Keratinocyte (primary cell): ENCODE results near the gene SHISA9. TPM values are rescaled to one million over a fixed set of nuclear protein-coding genes. Genes with fewer than 3 reads are reported as not detected.

ENCODE experiments used
- DNase-seq: peaks from one replicate; pipeline ENCODE4 v3.0.0-alpha.2; 2011; ENCODE audit warnings: low read depth, missing footprints, low spot score
- FAIRE-seq: peaks from 2 replicates; lab custom pipeline; 2011; peaks lifted over from hg19 to GRCh38; lab: Jason Lieb, UNC
- H2AFZ ChIP-seq: 2 replicates; pipeline ENCODE4 v1.6.0; 2012; ENCODE audit warnings: low read length, control low read depth, inconsistent platforms; ENCODE audit not compliant: control insufficient read depth
- H3K27ac ChIP-seq: 2 replicates; pipeline ENCODE4 v1.5.1; 2011; ENCODE audit warnings: low read length; ENCODE audit not compliant: control insufficient read depth, insufficient read depth
- H3K27me3 ChIP-seq: 3 replicates; pipeline ENCODE4 v1.6.0; 2011; ENCODE audit warnings: low read length; ENCODE audit not compliant: control insufficient read depth, insufficient read depth; ENCODE audit errors: extremely low read depth
- H3K36me3 ChIP-seq, 2 experiments: 2 replicates in 1 of 2; 3 replicates in 1 of 2; pipeline ENCODE4 v1.5.1; 2011; ENCODE audit warnings: low read length in 2 of 2, mild to moderate bottlenecking in 1 of 2; ENCODE audit not compliant: control insufficient read depth in 2 of 2, insufficient read depth in 2 of 2; ENCODE audit errors: extremely low read depth in 1 of 2
- H3K4me1 ChIP-seq: 3 replicates; pipeline ENCODE4 v1.5.1; 2011; ENCODE audit warnings: low read length; ENCODE audit not compliant: control insufficient read depth, insufficient read depth; ENCODE audit errors: extremely low read depth
- H3K4me2 ChIP-seq: 3 replicates; pipeline ENCODE4 v1.6.0; 2011; ENCODE audit warnings: low read depth, low read length; ENCODE audit not compliant: control insufficient read depth, insufficient read depth; ENCODE audit errors: extremely low read depth
- H3K4me3 ChIP-seq, 3 experiments: fragments of 200-600 bp in 1 of 3; sonication (generic) in 1 of 3; 2 replicates in 2 of 3; 3 replicates in 1 of 3; pipeline ENCODE4 v1.5.1; 2011 to 2016; ENCODE audit warnings: low read length in 3 of 3, mild to moderate bottlenecking in 3 of 3, control low read depth in 2 of 3, inconsistent platforms in 1 of 3, low read depth in 1 of 3, mixed read lengths in 1 of 3, mixed run types in 1 of 3, moderate library complexity in 1 of 3; ENCODE audit not compliant: control insufficient read depth in 2 of 3, insufficient read depth in 2 of 3; ENCODE audit errors: extremely low read depth in 1 of 3
- H3K79me2 ChIP-seq: 2 replicates; pipeline ENCODE4 v1.6.0; 2012; ENCODE audit warnings: low read length; ENCODE audit not compliant: control insufficient read depth, insufficient read depth
- H3K9ac ChIP-seq: 3 replicates; pipeline ENCODE4 v1.6.0; 2011; ENCODE audit warnings: low read length; ENCODE audit not compliant: control insufficient read depth, insufficient read depth; ENCODE audit errors: extremely low read depth
- H3K9me1 ChIP-seq: 3 replicates; pipeline ENCODE4 v1.6.0; 2011; ENCODE audit warnings: low read length; ENCODE audit not compliant: control insufficient read depth, insufficient read depth; ENCODE audit errors: extremely low read depth
- H3K9me3 ChIP-seq: 2 replicates; pipeline ENCODE4 v1.5.1; 2012; ENCODE audit warnings: low read depth, low read length; ENCODE audit not compliant: control insufficient read depth
- H4K20me1 ChIP-seq: 3 replicates; pipeline ENCODE4 v1.6.0; 2011; ENCODE audit warnings: low read length; ENCODE audit not compliant: control insufficient read depth, insufficient read depth; ENCODE audit errors: extremely low read depth
- CTCF ChIP-seq, 3 experiments: IDR thresholded peaks in 1 of 3; conservative IDR thresholded peaks in 1 of 3; optimal IDR thresholded peaks in 1 of 3; 2 replicates in 2 of 3; 3 replicates in 1 of 3; pipeline versions ENCODE3 to v1.5.1; 2011; ENCODE audit warnings: low read length in 3 of 3, mild to moderate bottlenecking in 3 of 3, moderate library complexity in 2 of 3, control low read depth in 1 of 3, inconsistent platforms in 1 of 3; ENCODE audit not compliant: insufficient read depth in 2 of 3; ENCODE audit errors: extremely low read depth in 1 of 3
- EZH2 ChIP-seq: IDR thresholded peaks from one replicate; pipeline ENCODE4 v1.6.1; 2012; ENCODE audit warnings: inconsistent platforms, mild to moderate bottlenecking, low read length, moderate library complexity
- dilution Hi-C: fragments of 300-500 bp; cut with MboI; formaldehyde crosslinking; loops from one replicate; pipeline ENCODE4 v1.7.0; 2020; ENCODE audit warnings: low sequenced_read_pairs; ENCODE audit not compliant: extremely low pct_ligation_motif_present
- polyA plus RNA-seq, 5 experiments: library from polyadenylated mRNA; depleted of rRNA in 3 of 5; stranded (reverse) in 3 of 5; stranded (forward) in 1 of 5; unstranded in 1 of 5; fragments of >200 nt; gene quantifications; 1 replicate in 1 of 5; 2 replicates in 3 of 5; 3 replicates in 1 of 5; pipeline versions ENCODE4 v1.2.1 to v1.2.3, GENCODE V29; 2011 to 2012; ENCODE audit warnings: missing spikeins in 2 of 5, low read depth in 1 of 5, low replicate concordance in 1 of 5

The SHISA9 gene
- polyA plus RNA-seq, 1 donor (not counting 4 experiments of a cell fraction or from before 2014, with no cell fraction given), result 0.28 TPM

GRCh38 chr16:12964461-12964860, 63.1 kb downstream of the SHISA9 start:
- Histone ChIP-seq H3K79me2 (no peaks in the 10 kb centered on the region), H2AFZ (no peak overlapping the region), H3K4me3 (no peak overlapping the region), H3K9me3 (peaks cover 2% of the 10 kb centered on the region), H3K36me3 (no peaks in the 10 kb centered on the region), H3K4me1 (no peaks in the 10 kb centered on the region), H3K9me1 (no peaks in the 10 kb centered on the region), H4K20me1 (no peaks in the 10 kb centered on the region), H3K27ac (no peak overlapping the region), H3K27me3 (no peaks in the 10 kb centered on the region), H3K9ac (no peak overlapping the region), H3K4me2 (no peak overlapping the region)
- TF ChIP-seq CTCF (optimal IDR thresholded peaks at IDR 0.05 in 1 of 3, IDR thresholded peaks at IDR 0.05 in 1 of 3, conservative IDR thresholded peaks at IDR 0.05 in 1 of 3; ENCODE audit: extremely low read depth in 1 of 3, insufficient read depth in 2 of 3, low read length in 3 of 3) (no peak), EZH2 (no peak)
- FAIRE-seq (no peak), DNase-seq (no peak)
- dilution Hi-C loops, result no loop called here

GRCh38 chr16:12965274-12965804, 63.9 kb downstream of the SHISA9 start:
- no peak overlapping the region for H3K4me3 ChIP-seq
- H3K9ac ChIP-seq, result no peak overlapping the region
- dilution Hi-C loops, result no loop called here
- no peaks in the 10 kb centered on the region for H3K27me3 ChIP-seq
- no peaks in the 10 kb centered on the region for H3K79me2 ChIP-seq
- FAIRE-seq (no peak), DNase-seq (no peak)
- H3K9me1 ChIP-seq, result no peaks in the 10 kb centered on the region
- H3K4me1 ChIP-seq, result no peaks in the 10 kb centered on the region
- H3K4me2 ChIP-seq, result no peak overlapping the region
- no peak overlapping the region for H3K27ac ChIP-seq
- no peaks in the 10 kb centered on the region for H4K20me1 ChIP-seq
- H2AFZ ChIP-seq, result no peak overlapping the region
- no peaks in the 10 kb centered on the region for H3K36me3 ChIP-seq
- TF ChIP-seq CTCF (optimal IDR thresholded peaks at IDR 0.05 in 1 of 3, IDR thresholded peaks at IDR 0.05 in 1 of 3, conservative IDR thresholded peaks at IDR 0.05 in 1 of 3; ENCODE audit: extremely low read depth in 1 of 3, insufficient read depth in 2 of 3, low read length in 3 of 3) (no peak), EZH2 (no peak)
- H3K9me3 ChIP-seq, result peaks cover 2% of the 10 kb centered on the region
